NCI-H1436 (cell line): Measurements from ENCODE around the gene CCDC73.
"Not testable (repeated sequence)": the region's sequence is repeated elsewhere in the genome, so short reads cannot be mapped to it uniquely, and the experiment has no call there.

Experiments used
- DNase-seq: peaks from one replicate; lab custom pipeline; 2025; lab: John Stamatoyannopoulos, UW

The CCDC73 gene

DNA sequence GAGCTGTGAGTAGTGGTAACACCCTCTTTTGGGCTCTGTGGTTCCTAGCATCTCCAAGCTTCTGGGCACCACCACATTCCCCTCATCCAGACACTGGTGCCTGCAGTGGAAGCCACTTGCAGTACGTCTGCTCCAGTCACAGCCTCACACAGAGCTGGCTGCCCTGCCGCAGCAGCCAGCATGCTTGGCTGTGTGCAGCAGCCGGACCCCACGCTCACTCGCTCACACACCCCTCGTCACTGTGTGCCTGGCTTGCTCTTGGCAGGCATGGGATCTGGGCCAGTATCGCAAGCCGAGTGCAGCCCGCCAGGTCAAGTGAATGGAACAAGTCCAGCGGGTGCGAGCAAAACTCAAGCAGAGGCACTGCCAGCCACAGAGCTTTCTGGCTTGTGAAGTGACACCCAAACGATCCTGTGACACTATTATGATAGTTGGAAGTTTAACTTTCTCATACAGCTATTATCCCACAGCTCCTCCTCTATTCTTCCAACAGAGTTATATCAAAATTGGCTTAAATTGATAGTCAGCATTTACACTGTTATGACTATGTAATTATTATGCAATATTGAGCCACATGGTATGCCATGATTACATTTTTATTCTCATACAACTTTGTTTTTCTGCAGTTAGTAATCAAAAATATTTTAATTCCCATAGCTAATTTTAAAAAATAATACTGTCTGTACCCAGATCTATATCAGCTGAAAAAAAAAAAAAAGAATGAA is 89.0 kb downstream of the CCDC73 start:
- DNase-seq: no peak

DNA sequence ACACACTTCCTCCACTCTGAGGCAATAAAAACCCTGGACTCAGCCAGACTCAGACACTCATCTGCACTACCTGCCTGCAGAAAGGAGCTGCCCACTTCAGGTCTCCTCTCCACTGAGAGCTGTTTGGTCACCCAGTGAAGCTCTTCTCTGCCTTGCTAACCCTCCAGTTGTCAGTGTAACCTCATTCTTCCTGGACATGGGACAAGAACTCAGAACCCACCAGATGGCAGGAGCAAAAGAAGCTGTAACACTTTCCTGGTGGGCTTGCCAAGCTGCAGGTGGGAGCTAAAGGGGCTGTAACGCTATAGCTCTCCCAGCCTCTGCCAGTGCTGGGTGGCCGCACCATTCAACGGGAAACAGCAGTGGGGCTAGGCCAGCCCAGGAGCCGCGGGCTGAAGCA is 89.7 kb downstream of the CCDC73 start:
- DNase-seq: no peak

DNA sequence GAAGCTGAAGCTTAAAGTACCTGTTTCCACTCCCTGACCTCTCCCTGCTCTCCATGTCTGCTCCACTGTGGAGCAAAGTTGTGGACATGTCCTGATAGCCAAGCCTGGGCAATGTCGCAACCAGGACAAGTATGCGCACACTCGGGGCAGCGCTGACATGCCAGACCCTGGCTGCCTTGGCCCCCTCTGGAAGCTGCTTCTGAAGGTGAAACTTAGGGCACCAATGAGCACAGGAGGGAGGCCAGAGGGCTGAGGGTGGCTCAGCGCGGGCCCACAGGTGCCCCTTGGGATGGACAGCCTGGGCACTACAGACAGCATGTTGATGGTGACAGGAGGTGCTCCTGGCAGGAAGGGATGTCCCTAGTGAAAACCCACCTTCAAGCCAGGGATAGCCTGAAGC is 90.2 kb downstream of the CCDC73 start:
- DNase-seq: no peak

DNA sequence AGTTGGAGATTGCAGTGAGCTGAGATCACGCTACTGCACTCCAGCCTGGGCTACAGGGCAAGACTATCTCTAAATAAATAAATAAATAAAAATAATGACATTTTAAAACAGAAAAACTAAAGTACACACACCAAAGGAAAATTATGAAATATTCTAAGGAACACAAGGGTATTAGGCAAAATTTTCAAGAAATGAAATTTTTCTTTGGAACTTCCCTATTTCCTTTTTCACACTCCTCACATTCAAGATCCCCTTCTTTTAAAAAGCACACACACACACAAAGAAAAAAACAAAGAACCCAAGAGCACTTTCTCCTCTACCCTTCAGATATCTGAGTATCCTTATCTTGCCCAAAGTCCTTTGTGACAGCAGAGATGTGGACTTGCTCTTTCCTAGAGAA is 92.8 kb downstream of the CCDC73 start:
- no peak for DNase-seq

DNA sequence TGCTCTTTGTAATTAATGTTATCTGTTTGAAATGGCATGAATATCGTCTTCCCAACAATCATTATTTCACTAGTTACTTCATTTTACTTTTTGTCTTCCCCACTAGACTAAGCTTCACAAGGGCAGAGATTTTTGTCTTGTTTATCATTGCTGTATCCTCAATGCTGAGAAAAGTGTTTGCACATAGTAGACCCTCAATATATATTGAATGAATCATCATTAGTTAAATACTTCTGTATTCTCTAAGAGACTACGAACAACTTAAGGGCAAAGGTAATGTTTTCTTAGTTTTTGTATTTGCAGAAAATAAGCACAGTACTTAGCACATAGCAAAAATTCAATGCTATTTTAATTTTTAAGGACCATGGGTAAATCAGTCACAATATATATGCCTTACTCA is 95.9 kb downstream of the CCDC73 start:
- DNase-seq: no peak

DNA sequence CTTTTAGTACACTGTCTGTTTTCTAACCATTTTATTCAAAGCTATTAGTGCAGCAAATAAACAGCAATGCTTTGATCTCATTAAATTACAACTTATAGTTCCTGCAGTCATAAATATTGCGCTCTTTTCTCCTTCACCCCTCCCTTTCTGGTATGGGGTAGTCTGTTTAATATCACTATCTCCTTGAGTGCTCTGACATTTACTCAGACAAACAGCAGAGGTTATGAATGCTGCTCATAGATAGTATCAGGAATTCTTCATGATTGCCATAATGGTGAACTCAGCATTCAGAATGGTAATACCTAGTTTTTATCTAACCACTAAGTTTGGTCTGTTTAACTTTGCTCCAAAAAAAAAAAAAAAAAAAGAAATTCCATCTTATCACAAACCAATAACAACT is 123.4 kb downstream of the CCDC73 start:
- DNase-seq: no peak

DNA sequence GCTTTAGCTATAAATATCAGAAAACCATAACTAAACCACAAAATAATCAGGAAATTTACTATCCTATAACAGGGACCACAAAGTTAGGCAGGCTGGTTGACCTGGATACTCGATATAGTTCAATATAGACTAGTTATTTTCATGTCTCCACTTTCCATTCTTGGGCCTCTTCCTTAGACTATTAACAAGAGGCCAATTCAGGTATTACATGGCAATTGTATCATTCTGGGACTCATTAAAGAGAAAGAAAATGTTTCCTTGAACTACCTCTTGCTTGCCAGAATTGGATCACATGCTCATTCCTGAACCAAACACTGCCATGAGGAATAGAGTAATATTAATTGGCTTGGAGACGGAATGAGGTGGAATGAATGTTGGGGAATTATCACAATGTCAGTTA is 134.8 kb downstream of the CCDC73 start:
- no peak for DNase-seq

DNA sequence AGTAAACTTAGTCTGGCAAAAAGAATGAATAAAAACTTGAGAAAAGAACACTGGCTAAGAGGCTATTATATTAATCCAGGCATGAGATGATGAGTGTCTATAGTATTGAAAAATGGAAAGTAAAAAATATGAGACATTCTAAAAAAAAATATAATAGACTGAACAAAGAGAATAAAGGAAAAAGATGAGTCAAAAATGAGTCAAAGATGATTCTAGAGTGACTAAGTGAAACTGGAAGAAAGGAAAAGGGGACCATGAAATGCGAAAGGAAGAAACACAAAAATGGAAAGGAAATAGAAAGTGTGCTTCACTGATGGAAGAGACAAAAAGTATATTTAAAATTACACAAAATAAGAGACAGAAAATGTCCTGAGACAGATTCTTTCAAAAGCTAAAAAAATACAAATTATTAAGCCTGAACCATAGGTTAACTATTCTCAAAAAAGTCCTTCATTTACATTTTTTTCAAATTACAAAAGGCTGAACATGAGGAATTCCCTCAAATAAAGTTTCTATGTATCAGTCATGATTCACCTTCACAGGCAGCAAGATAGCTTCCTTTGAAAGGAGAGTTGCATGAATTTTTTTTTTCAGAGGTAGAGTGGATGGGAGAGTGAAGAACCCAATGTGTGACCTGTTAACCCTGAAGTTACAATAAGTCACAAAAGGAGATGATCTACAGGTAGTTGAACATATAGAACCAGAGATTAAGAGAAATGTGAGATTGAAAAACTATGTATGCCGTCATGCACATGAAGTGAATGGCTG is 135.6 kb downstream of the CCDC73 start:
- no peak for DNase-seq

DNA sequence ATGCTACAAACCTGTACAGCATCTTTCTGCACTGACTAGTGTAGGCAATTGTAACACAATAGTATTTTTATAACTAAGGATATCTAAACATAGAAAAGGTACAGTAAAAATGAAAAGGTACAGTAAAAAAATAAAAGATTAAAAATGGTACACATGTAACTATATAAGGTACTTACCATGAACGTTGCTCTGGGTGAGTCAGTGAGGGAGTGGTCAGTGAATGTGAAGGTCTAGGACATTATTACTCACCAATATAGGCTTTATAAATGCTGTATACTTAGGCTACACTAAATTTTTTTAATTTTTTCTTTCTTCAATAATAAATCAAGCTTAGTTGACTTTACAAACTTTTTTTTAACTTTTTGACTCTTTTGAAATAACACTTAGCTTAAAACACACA is 150.9 kb downstream of the CCDC73 start:
- no peak for DNase-seq

DNA sequence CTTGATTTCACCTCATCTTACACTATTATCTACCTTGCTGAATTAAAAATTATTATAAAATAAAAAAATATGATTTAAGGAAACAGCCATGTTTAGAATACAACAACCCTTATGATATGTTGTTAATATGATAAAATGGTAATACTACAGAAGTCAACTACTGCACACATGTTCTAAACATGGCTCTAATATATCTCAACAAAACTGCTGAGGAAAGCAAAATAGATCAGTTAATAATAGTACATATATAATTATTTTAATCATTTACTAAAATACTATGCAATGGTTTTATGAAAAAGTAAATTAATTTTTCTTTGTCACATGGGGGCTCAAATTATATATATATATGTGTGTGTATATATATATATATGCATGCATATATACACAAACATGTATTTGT is 153.1 kb downstream of the CCDC73 start:
- DNase-seq: no peak

DNA sequence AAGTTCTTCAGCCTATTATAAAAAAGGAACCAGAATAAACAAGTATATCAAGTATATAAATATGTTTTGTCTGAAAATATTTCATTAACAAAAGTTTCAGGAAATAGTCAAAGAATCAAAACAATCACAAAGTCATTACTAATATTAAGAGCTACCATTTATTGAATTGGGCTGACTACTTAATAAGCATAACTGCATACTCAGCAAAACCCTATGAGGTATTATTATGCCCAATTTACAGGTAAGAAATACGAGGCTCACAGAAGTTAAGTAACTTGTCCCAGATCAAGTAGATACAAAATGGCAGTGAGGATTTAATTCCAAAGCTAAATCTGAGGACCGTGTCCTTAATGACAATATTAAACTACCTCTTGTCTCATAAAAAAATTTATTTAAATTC is 158.6 kb downstream of the CCDC73 start:
- DNase-seq: no peak

DNA sequence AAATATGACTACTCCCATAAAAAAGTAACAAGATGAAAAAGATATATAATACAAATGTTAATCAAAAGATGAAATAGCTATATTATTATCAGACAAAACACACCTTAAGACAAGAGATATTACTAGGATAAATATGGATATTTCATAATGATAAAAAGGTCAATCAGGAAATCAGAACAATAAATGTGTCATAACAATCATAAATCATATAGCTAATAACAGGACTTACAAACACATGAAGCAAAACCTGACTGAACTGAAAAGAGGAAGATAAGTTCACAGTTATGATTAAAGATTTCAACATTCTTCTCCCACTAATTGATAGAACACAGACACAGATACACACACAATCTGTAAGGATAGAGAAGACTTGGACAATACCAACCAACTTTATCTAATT is 163.6 kb downstream of the CCDC73 start:
- DNase-seq: no peak

DNA sequence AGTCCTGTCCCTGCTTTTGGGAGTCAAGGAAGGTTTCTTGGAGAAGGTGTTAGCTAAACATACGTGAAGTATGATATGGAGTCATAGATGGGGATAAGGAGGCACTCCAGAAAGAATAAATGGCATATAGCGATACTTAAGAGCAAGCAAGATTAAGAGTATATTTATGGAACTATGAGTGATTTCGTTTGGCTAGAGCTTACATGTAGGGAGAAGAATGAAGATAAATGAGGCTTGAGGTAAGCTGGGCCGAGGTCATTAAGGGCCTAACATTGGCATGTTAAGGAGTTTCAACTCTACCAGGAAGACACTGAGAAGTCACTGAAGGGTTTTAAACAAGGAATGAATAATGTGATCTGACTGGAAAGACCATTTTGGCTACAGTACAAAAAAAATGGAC is 177.6 kb downstream of the CCDC73 start:
- no peak for DNase-seq

DNA sequence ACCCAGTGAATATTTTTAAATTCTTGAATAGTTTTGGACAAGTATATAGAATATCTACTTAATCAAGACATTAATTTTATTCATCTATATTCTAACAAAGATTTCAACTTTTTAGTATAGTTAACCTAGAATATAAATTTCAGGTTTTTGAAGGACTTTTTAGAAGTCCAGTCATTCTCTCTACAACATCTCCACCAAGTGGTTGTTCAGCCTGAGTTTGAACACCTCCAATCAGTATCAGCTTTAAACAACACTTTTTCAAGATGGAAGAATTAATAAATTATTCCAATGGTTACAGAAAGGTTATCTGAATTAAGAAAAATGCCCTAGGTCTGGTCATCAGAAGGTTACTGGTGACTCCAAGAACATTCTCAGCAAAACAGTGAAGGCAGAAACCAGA is 179.0 kb downstream of the CCDC73 start:
- no peak for DNase-seq

DNA sequence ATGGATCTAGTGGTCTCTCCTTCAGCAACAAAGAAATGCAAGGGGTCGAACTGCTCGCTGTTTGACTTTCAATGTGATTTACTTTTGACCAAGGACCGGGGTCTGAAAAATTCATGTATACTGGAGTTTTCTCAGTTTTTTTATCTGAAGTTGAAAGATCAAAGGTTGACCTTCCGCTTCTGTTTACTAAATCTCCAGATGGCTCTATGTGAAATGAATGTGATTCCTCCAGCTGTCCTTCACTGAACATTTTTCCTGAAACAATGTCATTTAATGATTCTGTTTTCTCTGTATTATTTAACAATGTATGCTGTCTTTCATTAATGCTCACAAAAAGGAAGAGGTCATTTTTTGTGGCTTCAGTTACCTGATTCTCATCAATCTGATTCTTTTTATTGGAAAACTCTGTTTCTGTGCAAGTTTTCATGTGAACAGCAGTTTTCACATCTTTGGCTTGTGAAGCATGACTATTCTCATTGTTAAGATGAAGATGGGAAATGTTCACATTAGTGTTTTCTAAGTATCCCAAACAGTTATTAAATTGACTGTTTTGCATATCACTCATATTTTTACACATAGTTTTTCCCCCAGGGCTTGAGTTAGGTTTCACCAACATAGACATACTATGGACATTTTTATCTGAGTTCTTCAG is 180.8 kb downstream of the CCDC73 start:
- DNase-seq: no peak

DNA sequence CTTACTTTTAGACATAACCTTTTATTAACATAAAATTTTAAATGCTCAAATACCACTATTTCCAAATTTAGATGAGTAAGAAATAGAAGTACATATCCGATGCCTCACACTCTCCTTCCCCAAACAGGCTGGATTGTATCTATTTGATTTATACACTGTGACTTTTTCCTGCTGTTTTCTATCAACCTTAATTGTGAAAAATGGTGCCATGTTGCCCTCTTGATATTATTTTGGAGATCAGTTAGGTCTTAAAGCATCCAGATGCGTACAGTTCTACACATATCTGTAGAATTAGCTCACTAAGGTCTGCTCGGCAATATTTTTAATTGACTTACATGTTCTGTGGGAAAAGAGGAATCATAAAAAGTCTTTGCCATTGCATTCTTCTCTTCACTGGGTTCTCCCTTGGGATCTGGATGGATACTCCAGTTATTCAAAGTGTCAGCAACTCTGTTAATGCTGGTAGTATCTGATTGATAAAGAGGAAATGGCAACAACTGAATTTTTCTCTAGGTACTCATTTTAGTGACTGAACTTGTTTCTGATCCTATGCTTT is 183.6 kb downstream of the CCDC73 start:
- DNase-seq: no peak

DNA sequence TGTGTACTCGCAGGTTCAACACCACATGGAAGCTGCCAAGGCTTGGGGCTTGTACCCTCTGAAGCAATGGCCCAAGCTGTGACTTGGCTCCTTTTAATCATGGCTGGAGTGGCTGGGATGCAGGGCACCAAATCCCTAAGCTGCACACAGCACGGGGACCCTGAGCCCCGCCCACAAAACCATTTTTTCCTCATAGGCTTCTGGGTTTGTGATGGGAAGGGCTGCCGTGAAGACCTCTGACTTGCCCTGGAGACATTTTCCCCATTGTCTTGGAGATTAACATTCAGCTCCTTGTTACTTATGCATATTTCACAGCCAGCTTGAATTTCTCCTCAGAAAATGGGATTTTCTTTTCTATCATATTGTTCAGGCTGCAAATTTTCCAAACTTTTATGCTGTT is 185.6 kb downstream of the CCDC73 start:
- DNase-seq: not testable (repeated sequence)

DNA sequence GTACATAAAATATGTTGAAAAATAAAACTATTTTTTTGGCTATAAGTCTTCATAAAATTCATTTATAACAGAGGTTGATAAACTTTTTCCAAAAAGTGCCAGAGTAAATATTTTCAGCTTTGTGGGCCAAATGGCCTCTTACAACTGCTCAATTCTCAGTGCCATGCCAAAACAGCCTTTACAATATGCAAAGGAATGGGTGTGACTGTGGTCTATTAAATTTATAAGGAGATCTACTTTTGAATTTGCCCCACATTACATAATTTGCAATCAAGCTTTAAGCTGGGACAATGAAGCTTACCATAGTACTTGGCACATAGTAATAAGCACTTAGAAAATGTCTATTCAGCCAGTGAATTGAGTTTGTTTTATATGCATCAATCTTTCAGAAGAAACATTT is 188.2 kb downstream of the CCDC73 start:
- DNase-seq: no peak

DNA sequence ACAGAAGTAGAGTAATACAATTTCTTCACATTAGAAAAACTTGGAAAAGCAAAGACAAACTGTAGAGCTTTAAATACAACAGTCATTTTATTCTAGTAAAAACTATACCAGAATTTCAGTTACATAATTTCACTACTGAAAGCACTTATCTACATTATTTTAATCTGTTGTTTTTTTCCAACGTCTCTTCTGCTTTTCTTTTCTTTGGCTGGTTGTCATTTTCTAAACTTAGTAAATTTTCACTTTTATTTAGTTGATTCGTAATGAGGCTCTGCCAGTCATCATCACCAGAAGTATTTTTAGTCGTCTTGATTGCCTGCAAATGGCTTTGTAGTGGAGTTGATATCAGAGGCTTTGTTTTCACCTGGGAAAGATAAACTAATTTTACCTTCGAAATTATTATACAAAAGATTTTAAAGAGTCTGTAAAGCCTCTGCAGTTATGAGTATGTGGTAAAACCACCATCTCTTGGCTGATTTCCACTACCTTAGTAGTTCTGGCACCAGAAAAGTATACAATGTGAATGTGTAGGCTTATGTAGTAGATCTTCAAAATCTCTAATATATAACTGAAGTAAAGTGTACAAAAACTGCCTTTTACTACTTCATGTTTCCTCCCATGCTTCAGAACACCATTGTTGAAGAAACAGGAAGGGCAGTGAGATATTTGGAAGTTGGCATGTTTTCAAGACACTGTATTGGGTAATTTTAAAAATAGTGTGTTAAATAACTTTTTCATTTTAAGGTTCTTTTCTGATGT is 191.6 kb downstream of the CCDC73 start:
- DNase-seq: no peak

DNA sequence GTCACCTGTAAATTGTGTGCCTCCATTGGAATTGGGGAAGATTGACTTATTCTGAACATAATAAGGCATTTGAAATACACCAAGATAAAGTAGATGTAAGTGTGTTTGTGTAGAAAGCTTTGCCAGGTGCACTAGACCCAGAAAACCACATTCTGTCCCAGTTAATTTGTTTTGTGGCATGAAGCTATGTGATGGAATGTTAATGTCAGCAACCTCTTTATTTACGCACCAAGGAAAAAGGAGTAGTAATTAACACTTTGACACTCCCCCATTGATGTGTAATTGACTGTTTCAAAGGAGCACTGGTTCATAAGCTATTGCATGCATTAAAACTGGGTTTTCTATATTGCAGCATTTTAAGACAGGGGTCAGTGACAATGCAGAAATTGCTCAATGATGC is 196.5 kb downstream of the CCDC73 start:
- no peak for DNase-seq

DNA sequence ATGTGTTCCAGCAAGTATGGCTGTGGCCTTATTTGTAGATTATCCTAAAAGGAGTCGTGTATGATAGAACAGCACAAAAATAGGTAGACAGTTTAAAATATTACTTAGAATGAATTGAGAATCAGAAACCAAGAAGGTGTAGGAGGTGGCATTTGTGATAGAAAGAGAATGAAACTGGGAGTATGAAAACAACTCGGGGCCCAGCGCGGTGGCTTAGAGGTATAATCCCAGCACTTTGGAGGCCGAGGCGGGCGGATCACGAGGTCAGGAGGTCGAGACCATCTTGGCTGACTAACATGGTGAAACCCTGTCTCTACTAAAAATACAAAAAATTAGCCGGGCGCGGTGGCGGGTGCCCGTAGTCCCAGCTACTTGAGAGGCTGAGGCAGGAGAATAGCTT is 198.3 kb downstream of the CCDC73 start:
- not testable (repeated sequence) for DNase-seq

DNA sequence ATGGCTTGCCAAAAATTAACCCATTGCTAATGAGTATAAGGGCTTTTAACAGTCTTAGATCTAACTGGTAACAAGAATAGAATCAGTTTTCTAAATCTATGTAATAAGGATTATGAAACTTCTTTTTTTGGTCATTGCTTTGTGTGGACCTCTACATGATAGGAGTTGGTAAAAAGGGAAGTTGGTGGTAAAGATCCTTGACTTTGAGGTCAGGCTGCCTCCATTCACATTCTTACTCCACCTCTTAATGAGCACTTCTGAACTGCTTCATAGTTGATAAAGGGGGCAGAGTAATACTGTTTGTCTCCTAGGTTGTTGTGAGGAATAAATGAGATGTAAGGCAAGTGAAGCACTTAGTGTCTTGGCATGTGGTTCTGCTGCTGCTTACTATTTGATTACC is 200.2 kb downstream of the CCDC73 start:
- no peak for DNase-seq
